ENCODE measurements around the gene KCNG2. TPM values are rescaled to one million over a fixed set of nuclear protein-coding genes. Genes with fewer than 3 reads are reported as not detected.
A peak's percentile ranks its signal among the peaks of the same experiment; 100 is the strongest.
"Not testable (repeated sequence)": the region's sequence is repeated elsewhere in the genome, so short reads cannot be mapped to it uniquely, and the experiment has no call there.

Gene KCNG2
- total RNA-seq, 2 donors from 2014 or later, result not detected

DNA sequence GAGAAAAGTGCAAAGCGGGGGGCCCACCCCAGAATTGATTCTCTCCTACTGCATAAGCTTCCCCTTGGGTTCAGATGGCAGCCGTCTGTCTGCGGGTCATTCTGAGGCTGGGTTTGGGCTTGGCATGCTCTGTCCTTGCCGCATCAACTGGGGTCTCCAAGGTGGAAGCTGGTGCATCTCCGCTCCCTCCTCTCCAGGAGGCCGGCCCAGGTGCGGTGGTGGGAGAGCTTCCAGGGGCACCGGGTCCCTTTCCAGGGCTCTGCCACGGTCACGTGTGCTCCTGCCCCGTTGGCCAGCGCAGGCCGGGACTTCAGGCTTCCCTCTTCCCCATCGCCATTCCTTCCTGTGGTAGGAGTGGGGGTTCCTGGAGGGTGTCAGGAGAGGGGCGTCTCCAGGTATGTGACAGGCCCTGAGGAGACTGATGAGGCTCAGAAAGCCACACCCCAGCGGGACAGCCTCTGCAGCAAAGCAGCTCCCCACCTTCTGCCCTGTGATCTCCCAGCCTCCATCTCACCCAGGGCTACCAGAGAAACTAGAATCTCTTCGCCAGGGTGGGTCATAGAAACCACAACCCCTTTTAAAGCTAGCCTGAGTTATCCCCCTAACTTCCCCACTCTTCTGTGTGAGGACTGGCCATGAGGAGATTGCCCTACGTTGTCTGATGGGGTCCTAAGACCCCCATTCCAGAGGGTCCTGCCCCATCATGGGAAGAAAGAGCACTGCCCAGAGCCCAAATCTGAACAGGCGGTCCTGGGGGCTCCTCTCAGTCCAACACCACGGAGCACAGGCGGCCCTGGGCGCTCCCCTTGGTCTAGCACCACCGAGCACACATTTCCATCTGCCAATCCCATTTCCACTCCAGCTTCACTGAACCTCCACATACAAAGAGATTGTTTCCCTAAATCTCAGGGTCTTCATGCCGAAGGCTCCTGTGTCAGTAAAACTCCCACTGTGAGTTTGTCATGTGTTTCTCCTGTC lies 77.1 kb downstream of the KCNG2 start:
- DNase-seq (ENCODE audit: low spot score), result peak; percentile 50
- Histone ChIP-seq H3K9me3 (no peaks in the 10 kb centered on the region), H3K27me3 (no peaks in the 10 kb centered on the region), H3K27ac (no peak overlapping the region), H3K4me3 (no peak overlapping the region), H3K4me1 (no peaks in the 10 kb centered on the region), H3K36me3 (no peaks in the 10 kb centered on the region)
- TF ChIP-seq, protein P1, sequence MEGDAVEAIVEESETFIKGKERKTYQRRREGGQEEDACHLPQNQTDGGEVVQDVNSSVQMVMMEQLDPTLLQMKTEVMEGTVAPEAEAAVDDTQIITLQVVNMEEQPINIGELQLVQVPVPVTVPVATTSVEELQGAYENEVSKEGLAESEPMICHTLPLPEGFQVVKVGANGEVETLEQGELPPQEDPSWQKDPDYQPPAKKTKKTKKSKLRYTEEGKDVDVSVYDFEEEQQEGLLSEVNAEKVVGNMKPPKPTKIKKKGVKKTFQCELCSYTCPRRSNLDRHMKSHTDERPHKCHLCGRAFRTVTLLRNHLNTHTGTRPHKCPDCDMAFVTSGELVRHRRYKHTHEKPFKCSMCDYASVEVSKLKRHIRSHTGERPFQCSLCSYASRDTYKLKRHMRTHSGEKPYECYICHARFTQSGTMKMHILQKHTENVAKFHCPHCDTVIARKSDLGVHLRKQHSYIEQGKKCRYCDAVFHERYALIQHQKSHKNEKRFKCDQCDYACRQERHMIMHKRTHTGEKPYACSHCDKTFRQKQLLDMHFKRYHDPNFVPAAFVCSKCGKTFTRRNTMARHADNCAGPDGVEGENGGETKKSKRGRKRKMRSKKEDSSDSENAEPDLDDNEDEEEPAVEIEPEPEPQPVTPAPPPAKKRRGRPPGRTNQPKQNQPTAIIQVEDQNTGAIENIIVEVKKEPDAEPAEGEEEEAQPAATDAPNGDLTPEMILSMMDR (IDR thresholded peaks at IDR 0.05), result no peak

GRCh38 chr18:79875531-79875919 lies 77.8 kb downstream of the KCNG2 start:
- Histone ChIP-seq H3K4me3 (no peak overlapping the region), H3K27ac (no peak overlapping the region), H3K36me3 (no peaks in the 10 kb centered on the region), H3K9me3 (no peaks in the 10 kb centered on the region), H3K27me3 (no peaks in the 10 kb centered on the region), H3K4me1 (no peaks in the 10 kb centered on the region)
- TF ChIP-seq, protein P1 (IDR thresholded peaks at IDR 0.05), result no peak
- peak; percentile 34 for DNase-seq (ENCODE audit: low spot score)

GRCh38 chr18:79875931-79876461 lies 78.3 kb downstream of the KCNG2 start:
- DNase-seq (ENCODE audit: low spot score), result peak; percentile 32
- Histone ChIP-seq H3K36me3 (no peaks in the 10 kb centered on the region), H3K27ac (no peak overlapping the region), H3K4me1 (no peaks in the 10 kb centered on the region), H3K9me3 (no peaks in the 10 kb centered on the region), H3K27me3 (no peaks in the 10 kb centered on the region), H3K4me3 (no peak overlapping the region)
- TF ChIP-seq, protein P1 (IDR thresholded peaks at IDR 0.05), result no peak

DNA sequence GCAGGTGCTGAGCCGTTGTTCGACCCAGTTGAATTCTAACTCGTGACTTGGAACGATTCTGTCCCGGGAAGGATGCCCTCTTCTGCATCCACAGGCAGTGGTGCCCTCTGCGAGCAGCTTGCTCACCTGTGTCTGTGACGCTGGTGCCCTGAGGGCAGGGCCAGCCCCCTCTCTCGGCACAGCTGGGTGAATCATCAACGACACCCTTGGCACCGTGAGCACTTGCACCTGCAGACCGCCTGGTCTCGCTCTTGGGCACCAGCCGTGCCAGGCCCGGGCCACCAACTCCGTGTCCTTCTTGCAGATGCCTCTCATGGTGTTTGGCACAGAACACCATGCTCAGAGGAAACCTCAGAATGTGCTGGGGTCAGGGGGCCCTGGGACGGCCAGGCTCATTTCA lies 78.8 kb downstream of the KCNG2 start:
- Histone ChIP-seq H3K4me3 (no peak overlapping the region), H3K36me3 (no peaks in the 10 kb centered on the region), H3K27ac (no peak overlapping the region), H3K4me1 (no peaks in the 10 kb centered on the region), H3K27me3 (no peaks in the 10 kb centered on the region), H3K9me3 (no peaks in the 10 kb centered on the region)
- DNase-seq (ENCODE audit: low spot score), result no peak
- TF ChIP-seq, protein P1 (IDR thresholded peaks at IDR 0.05), result no peak

DNA sequence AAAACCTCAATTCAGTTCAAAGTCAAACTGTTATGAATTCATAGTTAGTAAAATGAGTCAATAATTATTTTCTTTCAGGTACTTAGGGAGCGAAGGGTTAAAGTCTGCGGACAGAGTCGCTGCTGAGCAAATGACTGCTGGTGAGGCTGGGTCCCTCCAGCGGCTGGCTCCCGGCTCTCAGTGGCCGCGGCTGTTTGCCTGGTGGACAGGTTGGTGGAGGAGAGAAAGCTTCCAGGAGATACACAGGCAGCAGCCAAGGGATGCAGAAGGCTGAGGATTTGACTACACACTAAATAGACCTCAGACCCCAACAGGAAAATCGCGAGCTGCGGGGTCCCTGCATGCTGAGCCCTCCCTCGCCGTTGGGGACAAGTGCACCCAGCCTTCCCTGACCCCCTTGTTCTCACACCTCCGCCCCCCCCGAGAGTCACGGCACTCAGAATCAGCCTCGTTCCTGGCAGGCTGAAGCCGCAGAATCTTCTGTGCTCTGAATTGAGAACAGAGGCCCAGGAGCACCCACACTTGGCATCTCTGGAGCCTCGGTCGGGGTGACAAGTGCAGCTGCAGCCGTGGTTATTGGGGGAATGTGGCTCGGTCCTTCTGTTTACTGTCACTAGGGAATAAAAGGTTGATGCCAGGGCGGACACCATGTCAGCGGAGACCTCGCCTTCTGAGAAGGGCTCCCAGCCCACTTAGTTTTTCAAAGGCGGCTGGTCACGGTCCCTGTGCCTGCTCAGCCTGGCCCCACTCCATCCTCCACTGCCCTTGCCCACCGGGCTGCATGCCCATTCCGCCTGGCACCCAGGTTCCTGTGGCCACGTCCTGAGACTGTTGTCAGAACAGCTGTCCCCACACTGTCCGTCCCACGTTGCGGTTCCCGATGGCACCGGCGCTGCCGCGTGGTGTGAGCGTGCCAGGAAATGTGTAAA lies 79.7 kb downstream of the KCNG2 start:
- peak; percentile 30 for DNase-seq (ENCODE audit: low spot score)
- no peaks in the 10 kb centered on the region for H3K9me3 ChIP-seq
- no peak overlapping the region for H3K4me3 ChIP-seq
- no peaks in the 10 kb centered on the region for H3K27me3 ChIP-seq
- H3K36me3 ChIP-seq, result no peaks in the 10 kb centered on the region
- TF ChIP-seq, protein P1 (IDR thresholded peaks at IDR 0.05), result no peak
- H3K27ac ChIP-seq, result no peak overlapping the region
- H3K4me1 ChIP-seq, result no peaks in the 10 kb centered on the region

- not testable (repeated sequence) for H3K27me3 ChIP-seq; H3K27ac ChIP-seq; H3K9me3 ChIP-seq; H3K4me3 ChIP-seq; H3K4me1 ChIP-seq; DNase-seq (ENCODE audit: low spot score); H3K36me3 ChIP-seq
These were observed 80.5 kb downstream of the KCNG2 start for GRCh38 chr18:79878246-79878645.
